Endothelial cell of umbilical vein (primary cell): ENCODE data around the gene PPAN. TPM values are rescaled to one million over a fixed set of nuclear protein-coding genes. Genes with fewer than 3 reads are reported as not detected.

ENCODE experiments used
- BruUV-seq: library from RNA; stranded (reverse); fragments of 400-500 nt; replicated peaks from 2 replicates; lab custom pipeline; 2021; lab: Mats Ljungman, UMichigan
- CTCF ChIA-PET: fragments of 300-600, 350-600 bp; sonication (Branson Sonifier 250); formaldehyde crosslinking; loops from one replicate; lab custom pipeline; 2021; ENCODE audit warnings: antibody characterized with exemption, inconsistent platforms; lab: Charles Lee
- POLR2A ChIA-PET: fragments of 300-600, 350-600 bp; sonication (Branson Sonifier 250); formaldehyde crosslinking; loops from one replicate; lab custom pipeline; 2021; ENCODE audit warnings: antibody characterized with exemption, inconsistent platforms; lab: Charles Lee
- DNase-seq: peaks from one replicate; pipeline ENCODE4 v3.0.0-alpha.2; 2011; ENCODE audit warnings: low read depth, low spot score
- FAIRE-seq: peaks from 2 replicates; lab custom pipeline; 2011; peaks lifted over from hg19 to GRCh38; lab: Jason Lieb, UNC
- H2AFZ ChIP-seq: 2 replicates; pipeline ENCODE4 v1.6.0; 2012; ENCODE audit warnings: low read depth, low read length, control low read depth, inconsistent platforms
- H3K27ac ChIP-seq: 2 replicates; pipeline ENCODE4 v1.5.1; 2011; ENCODE audit warnings: low read depth, mild to moderate bottlenecking, control low read depth, low read length, moderate library complexity; ENCODE audit not compliant: insufficient read depth
- H3K27me3 ChIP-seq, 2 experiments: 2 replicates each; pipeline versions ENCODE4 v1.6.0 to v1.6.1; 2011; ENCODE audit warnings: low read length in 2 of 2, mixed read lengths in 1 of 2; ENCODE audit not compliant: control insufficient read depth in 2 of 2, insufficient read depth in 2 of 2
- H3K36me3 ChIP-seq, 2 experiments: 2 replicates in 1 of 2; 3 replicates in 1 of 2; pipeline ENCODE4 v1.5.1; 2011; ENCODE audit warnings: low read length in 2 of 2, mild to moderate bottlenecking in 1 of 2, moderate library complexity in 1 of 2; ENCODE audit not compliant: control insufficient read depth in 2 of 2, insufficient read depth in 2 of 2; ENCODE audit errors: extremely low read depth in 1 of 2
- H3K4me1 ChIP-seq: 3 replicates; pipeline ENCODE4 v1.5.1; 2011; ENCODE audit warnings: mild to moderate bottlenecking, low read length; ENCODE audit not compliant: control insufficient read depth, insufficient read depth; ENCODE audit errors: extremely low read depth
- H3K4me2 ChIP-seq: 2 replicates; pipeline ENCODE4 v1.6.1; 2011; ENCODE audit warnings: low read length, control low read depth, mixed read lengths; ENCODE audit not compliant: insufficient read depth
- H3K4me3 ChIP-seq, 3 experiments: fragments of 200-600 bp in 1 of 3; sonication (generic), shearing (Covaris generic) in 1 of 3; replicated peaks in 1 of 3; 2 replicates each; pipeline ENCODE4 v1.5.1; 2011 to 2016; ENCODE audit warnings: control low read depth in 3 of 3, low read length in 3 of 3, mild to moderate bottlenecking in 2 of 3, inconsistent platforms in 1 of 3, low read depth in 1 of 3, moderate library complexity in 1 of 3; ENCODE audit not compliant: insufficient read depth in 1 of 3
- H3K79me2 ChIP-seq: 2 replicates; pipeline ENCODE4 v1.6.0; 2012; ENCODE audit warnings: low read length, inconsistent platforms; ENCODE audit not compliant: control insufficient read depth, insufficient read depth
- H3K9ac ChIP-seq: replicated peaks from 2 replicates; pipeline ENCODE3; 2011; ENCODE audit warnings: low read length, control low read depth; ENCODE audit not compliant: insufficient read depth; ENCODE audit errors: extremely low read depth
- H3K9me1 ChIP-seq: replicated peaks from 3 replicates; pipeline ENCODE4 v1.6.0; 2011; ENCODE audit warnings: mild to moderate bottlenecking, low read length; ENCODE audit not compliant: control insufficient read depth, insufficient read depth; ENCODE audit errors: extremely low read depth
- H3K9me3 ChIP-seq: replicated peaks from 2 replicates; pipeline ENCODE4 v1.5.1; 2012; ENCODE audit warnings: low read length, inconsistent platforms; ENCODE audit not compliant: control insufficient read depth, insufficient read depth
- H4K20me1 ChIP-seq: replicated peaks from 2 replicates; pipeline ENCODE3; 2011; ENCODE audit warnings: mild to moderate bottlenecking, low read length; ENCODE audit not compliant: control insufficient read depth, insufficient read depth; ENCODE audit errors: extremely low read depth
- EZH2 ChIP-seq: IDR thresholded peaks from 2 replicates; pipeline ENCODE4 v1.6.1; 2012; ENCODE audit warnings: borderline replicate concordance, low read depth, mild to moderate bottlenecking, moderate library complexity, low read length, inconsistent platforms; ENCODE audit not compliant: severe bottlenecking
- FOS ChIP-seq: IDR thresholded peaks from 2 replicates; pipeline ENCODE4 v1.6.1; 2011; ENCODE audit warnings: mild to moderate bottlenecking, low read length, moderate library complexity, borderline replicate concordance; ENCODE audit not compliant: insufficient read depth
- GATA2 ChIP-seq: IDR thresholded peaks from 2 replicates; pipeline ENCODE4 v1.7.0; 2011; ENCODE audit warnings: low read depth, mild to moderate bottlenecking, moderate library complexity, mixed read lengths, low read length; ENCODE audit not compliant: insufficient read length, insufficient read depth
- JUN ChIP-seq: IDR thresholded peaks from 2 replicates; pipeline ENCODE4 v1.6.1; 2011; ENCODE audit warnings: borderline replicate concordance, low read depth; ENCODE audit not compliant: insufficient read length, insufficient read depth
- MYC ChIP-seq: IDR thresholded peaks from one replicate; pipeline ENCODE4 v1.6.1; 2011; ENCODE audit warnings: mild to moderate bottlenecking, low read depth, low read length
- POLR2A ChIP-seq: IDR thresholded peaks from 2 replicates; pipeline ENCODE4 v1.6.1; 2012; ENCODE audit warnings: low read depth, mild to moderate bottlenecking, control low read depth, low read length
- POLR2AphosphoS5 ChIP-seq: IDR thresholded peaks from 2 replicates; pipeline ENCODE4 v1.6.1; 2012; ENCODE audit warnings: low read depth, mild to moderate bottlenecking, control low read depth, low read length, moderate library complexity; ENCODE audit not compliant: insufficient read depth
- dilution Hi-C: fragments of 300-500 bp; cut with MboI; formaldehyde crosslinking; loops from one replicate; pipeline ENCODE4 v1.15.0; 2019; ENCODE audit warnings: low sequenced_read_pairs; ENCODE audit not compliant: extremely low pct_ligation_motif_present
- intact Hi-C: fragments of 100-400 bp; cut with micrococcal nuclease; formaldehyde crosslinking; loops from one replicate; pipeline ENCODE4 v1.10.0; 2022
- polyA plus RNA-seq, 4 experiments: library from polyadenylated mRNA; depleted of rRNA in 3 of 4; stranded (reverse) in 3 of 4; unstranded in 1 of 4; fragments of >200 nt; gene quantifications; 2 replicates each; pipeline versions ENCODE4 v1.2.1 to v1.2.3, GENCODE V29; 2011 to 2012; ENCODE audit warnings: missing spikeins in 1 of 4
- total RNA-seq: library from RNA; stranded (reverse); gene quantifications from 2 replicates; pipeline ENCODE4 v1.2.3, GENCODE V29; 2021
- TF ChIP-seq, protein P1 (sequence below), 2 donors: IDR thresholded peaks; 1 replicate in 1 of 2; 2 replicates in 1 of 2; pipeline ENCODE4 v1.5.1; 2011; ENCODE audit warnings: low read length in 2 of 2, mild to moderate bottlenecking in 2 of 2, moderate library complexity in 2 of 2, control low read depth in 1 of 2, inconsistent platforms in 1 of 2, low read depth in 1 of 2; ENCODE audit not compliant: insufficient read depth in 1 of 2; ENCODE audit errors: extremely low read depth in 1 of 2
- TF ChIP-seq, protein P2 (sequence below): IDR thresholded peaks from 2 replicates; pipeline ENCODE4 v1.6.1; 2011; ENCODE audit not compliant: insufficient read depth, insufficient read length

PPAN gene
- total and polyA plus RNA-seq, 2 donors (not counting 3 experiments of a cell fraction or from before 2014, with no cell fraction given) = 27.6 to 51.6 TPM

DNA sequence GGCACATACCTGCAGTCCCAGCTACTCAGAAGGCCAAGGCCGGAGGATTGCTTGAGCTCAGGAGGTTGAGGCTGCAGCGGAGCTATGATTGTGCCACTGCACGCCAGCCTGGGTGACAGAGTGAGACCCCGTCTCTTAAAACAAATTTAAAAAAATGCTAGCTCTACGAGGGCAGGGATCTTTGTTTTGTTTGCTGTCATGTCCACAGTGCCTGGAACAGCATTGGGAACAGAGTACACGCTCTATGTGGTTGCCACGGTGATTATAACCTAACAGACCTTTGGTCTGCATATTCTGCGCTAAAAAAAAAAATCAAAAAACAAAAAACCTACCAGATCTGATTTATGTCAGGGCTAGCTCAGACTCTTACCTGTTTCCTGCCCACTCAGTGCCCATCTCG is 22.3 kb upstream of the PPAN start:
- POLR2A ChIA-PET = no interaction called here
- no peak overlapping the region for H3K4me3 ChIP-seq
- H3K27me3 ChIP-seq = no peaks in the 10 kb centered on the region
- no peak for TF ChIP-seq JUN
- TF ChIP-seq, protein P1, sequence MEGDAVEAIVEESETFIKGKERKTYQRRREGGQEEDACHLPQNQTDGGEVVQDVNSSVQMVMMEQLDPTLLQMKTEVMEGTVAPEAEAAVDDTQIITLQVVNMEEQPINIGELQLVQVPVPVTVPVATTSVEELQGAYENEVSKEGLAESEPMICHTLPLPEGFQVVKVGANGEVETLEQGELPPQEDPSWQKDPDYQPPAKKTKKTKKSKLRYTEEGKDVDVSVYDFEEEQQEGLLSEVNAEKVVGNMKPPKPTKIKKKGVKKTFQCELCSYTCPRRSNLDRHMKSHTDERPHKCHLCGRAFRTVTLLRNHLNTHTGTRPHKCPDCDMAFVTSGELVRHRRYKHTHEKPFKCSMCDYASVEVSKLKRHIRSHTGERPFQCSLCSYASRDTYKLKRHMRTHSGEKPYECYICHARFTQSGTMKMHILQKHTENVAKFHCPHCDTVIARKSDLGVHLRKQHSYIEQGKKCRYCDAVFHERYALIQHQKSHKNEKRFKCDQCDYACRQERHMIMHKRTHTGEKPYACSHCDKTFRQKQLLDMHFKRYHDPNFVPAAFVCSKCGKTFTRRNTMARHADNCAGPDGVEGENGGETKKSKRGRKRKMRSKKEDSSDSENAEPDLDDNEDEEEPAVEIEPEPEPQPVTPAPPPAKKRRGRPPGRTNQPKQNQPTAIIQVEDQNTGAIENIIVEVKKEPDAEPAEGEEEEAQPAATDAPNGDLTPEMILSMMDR (IDR thresholded peaks at IDR 0.05; ENCODE audit: extremely low read depth in 1 of 2, insufficient read depth in 1 of 2, low read depth in 1 of 2, low read length in 2 of 2) = no peak
- no peak for TF ChIP-seq FOS
- BruUV-seq = no TSS peak
- H3K9me3 ChIP-seq = no peaks in the 10 kb centered on the region
- FAIRE-seq (no peak), DNase-seq (no peak)
- no peak overlapping the region for H3K27ac ChIP-seq
- no peaks in the 10 kb centered on the region for H3K36me3 ChIP-seq
- intact Hi-C loops = no loop called here
- no peaks in the 10 kb centered on the region for H4K20me1 ChIP-seq
- CTCF ChIA-PET = interaction anchor here (1.1 to 1.8 kb wide), 3 partner anchors 11 to 57 kb away, joined by 3 to 4 read pairs (median 4); no protein-coding TSS in a partner anchor
- H3K79me2 ChIP-seq = no peaks in the 10 kb centered on the region
- H3K9ac ChIP-seq = no peak overlapping the region
- dilution Hi-C loops = no loop called here
- no peak overlapping the region for H2AFZ ChIP-seq
- peaks cover 2% of the 10 kb centered on the region for H3K4me1 ChIP-seq
- no peaks in the 10 kb centered on the region for H3K9me1 ChIP-seq
- H3K4me2 ChIP-seq = no peak overlapping the region

DNA sequence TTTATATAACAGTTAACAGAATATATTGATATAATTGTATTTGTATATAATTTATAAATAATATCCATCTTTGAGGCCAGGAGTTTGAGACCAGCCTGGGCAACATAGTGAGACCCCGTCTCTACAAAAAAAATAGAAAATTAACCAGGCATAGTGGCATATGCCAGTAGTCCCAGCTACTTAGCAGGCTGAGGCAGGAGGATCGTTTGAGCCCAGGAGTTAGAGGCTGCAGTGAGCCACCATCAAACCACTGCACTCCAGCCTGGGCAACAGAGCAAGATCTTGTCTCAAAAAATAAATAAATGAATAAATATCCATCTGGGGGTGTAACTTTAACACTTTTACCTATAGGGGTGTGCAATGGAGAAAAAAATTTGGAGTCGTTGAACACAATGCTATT is 21.4 kb upstream of the PPAN start:
- ChIA-PET CTCF (interaction anchor here (1.1 to 1.5 kb wide), 2 partner anchors 29 to 57 kb away, joined by 3 to 4 read pairs; no protein-coding TSS in a partner anchor), POLR2A (no interaction called here)
- Histone ChIP-seq H3K9ac (no peak overlapping the region), H3K27ac (no peak overlapping the region), H4K20me1 (no peaks in the 10 kb centered on the region), H3K79me2 (no peaks in the 10 kb centered on the region), H3K4me1 (peaks cover 2% of the 10 kb centered on the region), H3K27me3 (no peaks in the 10 kb centered on the region), H3K9me1 (no peaks in the 10 kb centered on the region), H2AFZ (no peak overlapping the region), H3K4me3 (no peak overlapping the region), H3K9me3 (no peaks in the 10 kb centered on the region), H3K36me3 (peaks cover 0 to 9% of the 10 kb centered on the region in 2 experiments), H3K4me2 (no peak overlapping the region)
- BruUV-seq = no TSS peak
- TF ChIP-seq POLR2A (no peak), GATA2 (no peak), FOS (no peak), MYC (no peak), JUN (no peak), EZH2 (no peak), POLR2AphosphoS5 (no peak)
- TF ChIP-seq, protein P2, sequence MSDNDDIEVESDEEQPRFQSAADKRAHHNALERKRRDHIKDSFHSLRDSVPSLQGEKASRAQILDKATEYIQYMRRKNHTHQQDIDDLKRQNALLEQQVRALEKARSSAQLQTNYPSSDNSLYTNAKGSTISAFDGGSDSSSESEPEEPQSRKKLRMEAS = no peak
- TF ChIP-seq, protein P1 (IDR thresholded peaks at IDR 0.05; ENCODE audit: extremely low read depth in 1 of 2, insufficient read depth in 1 of 2, low read depth in 1 of 2, low read length in 2 of 2) = no peak
- FAIRE-seq (no peak), DNase-seq (no peak)
- dilution Hi-C loops = no loop called here
- intact Hi-C loops = no loop called here
